Right lung (tissue), 5 donors: ENCODE data around the gene DPF3. TPM values are rescaled to one million over a fixed set of nuclear protein-coding genes. Genes with fewer than 3 reads are reported as not detected.

Source experiments
- DNase-seq, 2 donors: peaks; one replicate each; pipeline ENCODE4 v3.0.0-alpha.2; 2013
- polyA plus RNA-seq, 5 donors: library from polyadenylated mRNA; unstranded; fragments of 120-200 nt; gene quantifications; one replicate each; pipeline versions ENCODE4 v1.2.1 to v1.2.3, GENCODE V29; 2013; ENCODE audit warnings: inconsistent platforms in 1 of 5, low replicate concordance in 1 of 5; ENCODE audit not compliant: insufficient read length in 5 of 5, insufficient read depth in 1 of 5

The DPF3 gene
- polyA plus RNA-seq, 5 donors, result 1.6 to 2.4 (median 1.8) TPM

GRCh38 chr14:72904840-72905561 is 11.1 kb upstream of the DPF3 start:
- DNase-seq, result peak; percentile 66 to 79

DNA sequence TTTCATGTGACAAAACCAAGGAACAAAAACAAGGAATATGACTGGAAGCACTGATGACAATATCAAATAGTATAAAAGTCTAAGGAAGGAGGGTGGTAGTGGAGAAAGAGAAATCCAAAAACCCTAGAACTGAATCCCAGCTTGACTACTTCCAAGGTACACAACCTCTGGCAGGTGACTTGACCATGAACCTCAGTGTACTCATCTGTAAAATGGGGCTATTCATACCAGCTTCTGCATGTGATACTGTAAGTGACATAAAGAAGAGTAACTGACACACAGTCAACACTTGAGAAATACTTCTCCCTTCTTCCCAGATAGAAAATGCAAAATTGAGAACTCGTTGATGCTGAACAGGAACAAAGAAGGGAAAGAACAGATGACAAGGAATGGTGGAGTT is 10.3 kb upstream of the DPF3 start:
- DNase-seq, result no peak

DNA sequence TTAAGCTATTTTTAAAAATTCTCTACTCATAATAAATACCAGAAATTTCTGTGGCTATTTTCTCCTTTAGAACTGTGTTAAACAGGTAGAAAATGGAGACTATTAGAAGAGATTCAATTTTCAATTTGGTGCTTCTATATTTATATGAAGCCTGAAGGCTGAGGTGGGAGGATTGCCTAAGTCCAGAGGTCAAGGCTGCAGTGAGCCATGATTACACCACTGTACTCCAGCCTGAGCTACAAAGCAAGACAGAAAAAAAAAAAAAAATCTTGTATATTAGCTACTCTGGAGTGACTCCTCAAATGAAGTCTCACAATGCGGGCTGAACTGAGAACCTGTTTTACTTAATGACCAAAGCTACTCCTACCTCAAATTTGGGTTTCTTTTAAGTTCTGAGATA is 9.8 kb upstream of the DPF3 start:
- DNase-seq, result no peak

DNA sequence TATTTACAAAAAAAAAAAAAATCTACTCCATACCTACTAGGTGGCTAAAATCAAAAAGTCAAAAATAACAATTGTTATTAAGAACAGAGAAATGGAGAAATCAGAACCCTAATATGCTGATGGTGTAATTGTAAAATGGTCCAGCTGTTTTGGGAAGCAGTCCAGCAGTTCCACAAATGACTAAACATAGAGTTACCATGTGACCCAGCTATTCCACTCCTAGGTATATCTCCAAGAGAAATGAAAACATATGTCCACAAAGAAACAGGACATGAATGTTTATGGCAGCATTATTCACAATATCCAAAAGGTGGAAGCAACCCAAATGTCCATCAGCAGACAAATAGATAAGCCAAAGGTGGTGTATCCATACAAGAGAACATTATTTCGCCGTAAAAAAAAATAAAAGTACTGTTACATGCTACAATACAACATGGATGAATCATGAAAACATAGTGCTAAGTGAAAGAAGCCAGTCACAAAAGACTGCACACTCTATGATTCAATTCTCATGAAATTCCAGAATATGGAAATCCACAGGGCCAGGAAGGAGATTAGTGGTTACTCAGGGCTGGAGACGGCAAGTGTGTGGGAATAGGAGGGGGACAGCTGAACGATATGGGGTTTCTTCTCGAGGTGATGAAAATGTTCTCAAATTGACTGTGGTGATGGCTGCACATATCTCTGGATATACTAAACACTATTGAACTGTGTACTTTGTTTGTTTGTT is 9.1 kb upstream of the DPF3 start:
- no peak for DNase-seq

GRCh38 chr14:72901361-72901760 is 7.5 kb upstream of the DPF3 start:
- DNase-seq, result no peak

GRCh38 chr14:72898448-72898847 is 4.5 kb upstream of the DPF3 start:
- no peak for DNase-seq

DNA sequence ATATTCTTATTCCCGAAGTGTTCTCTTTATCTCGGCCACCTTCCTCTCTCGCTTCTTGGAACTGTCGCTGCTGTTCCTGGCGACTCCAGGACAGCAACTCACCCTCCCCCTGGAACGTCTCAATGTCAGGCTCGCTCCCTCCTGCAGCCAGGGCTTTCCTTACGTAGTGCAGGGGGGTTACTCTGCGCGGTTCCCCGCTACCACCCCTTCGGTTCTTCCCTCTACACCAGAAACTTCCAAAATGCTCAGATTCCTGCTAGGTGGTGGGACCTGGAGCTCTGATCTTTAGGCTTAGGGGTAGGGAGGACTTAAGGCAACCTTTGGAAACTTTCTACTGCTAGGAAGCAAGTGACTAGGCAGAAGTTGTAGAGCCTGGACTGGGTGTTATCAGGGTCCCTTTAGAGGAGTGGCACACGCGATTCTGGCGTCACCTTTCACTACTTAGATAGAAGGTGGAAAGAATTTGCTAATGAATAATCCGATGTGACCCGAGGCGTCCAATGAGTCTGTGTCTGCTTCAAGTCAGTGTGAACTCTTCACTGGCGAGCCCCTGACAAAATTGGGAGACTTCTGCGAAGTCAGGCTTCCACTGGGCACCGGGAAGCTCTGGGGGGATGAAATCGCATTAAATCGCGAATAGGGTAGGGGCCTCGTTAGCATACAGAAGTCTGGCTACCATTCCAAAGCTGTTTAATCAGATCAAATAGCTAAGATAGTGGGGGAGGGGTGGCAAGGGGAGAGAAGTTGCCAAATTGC is 900 bp upstream of the DPF3 start:
- no peak for DNase-seq

DNA sequence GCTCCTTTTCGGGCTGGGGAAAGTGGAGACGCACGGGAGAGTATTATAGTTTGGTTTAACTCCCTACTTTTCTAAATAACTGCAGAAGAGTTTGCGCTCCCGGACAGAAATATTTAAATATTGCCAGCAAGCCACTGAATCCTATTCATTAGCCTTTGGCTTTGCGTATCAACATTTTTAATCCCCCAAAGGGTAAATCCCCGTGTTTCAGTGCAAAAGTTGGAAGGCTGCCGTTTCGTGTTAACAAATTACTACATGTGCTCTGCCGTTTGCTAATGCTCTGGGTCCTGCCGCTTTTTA is 372 bp upstream of the DPF3 start:
- no peak for DNase-seq

DNA sequence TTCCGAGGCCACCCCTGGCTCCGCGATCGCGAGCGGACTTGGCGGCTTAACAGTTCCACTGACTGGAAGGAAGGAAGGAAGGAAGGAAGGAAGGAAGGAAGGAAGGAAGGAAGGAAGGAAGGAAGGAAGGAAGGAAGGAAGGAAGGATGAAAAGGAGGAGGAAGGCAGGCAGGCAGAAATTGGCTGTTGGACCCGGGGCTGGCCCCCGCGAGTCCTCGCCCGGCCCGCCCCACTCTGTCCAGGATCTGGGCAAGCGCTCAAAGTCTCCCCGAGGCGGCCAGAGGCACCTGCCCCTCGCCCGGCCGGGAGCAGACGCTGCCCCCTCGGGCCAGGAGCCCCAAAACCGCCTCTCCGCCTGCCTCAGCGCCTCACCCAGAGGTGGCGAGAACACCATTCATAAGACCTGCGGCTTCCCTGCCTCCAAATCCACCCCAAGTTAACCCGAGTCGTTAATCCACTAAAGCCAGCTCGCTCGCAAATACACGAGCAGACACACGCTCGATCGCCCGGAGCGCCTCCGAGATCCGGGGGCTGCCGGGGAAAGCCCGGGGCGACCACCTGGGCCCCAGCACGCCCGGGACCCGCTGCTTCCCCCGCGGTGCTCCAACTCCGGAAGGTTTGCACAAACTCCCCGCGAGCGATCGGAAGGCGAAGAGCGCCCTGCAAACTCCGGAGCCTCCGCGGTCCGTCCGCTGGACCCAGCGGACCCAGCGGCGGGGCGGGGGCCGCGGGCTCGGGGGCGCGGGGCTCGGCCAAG is 844 bp downstream of the DPF3 start:
- no peak for DNase-seq

DNA sequence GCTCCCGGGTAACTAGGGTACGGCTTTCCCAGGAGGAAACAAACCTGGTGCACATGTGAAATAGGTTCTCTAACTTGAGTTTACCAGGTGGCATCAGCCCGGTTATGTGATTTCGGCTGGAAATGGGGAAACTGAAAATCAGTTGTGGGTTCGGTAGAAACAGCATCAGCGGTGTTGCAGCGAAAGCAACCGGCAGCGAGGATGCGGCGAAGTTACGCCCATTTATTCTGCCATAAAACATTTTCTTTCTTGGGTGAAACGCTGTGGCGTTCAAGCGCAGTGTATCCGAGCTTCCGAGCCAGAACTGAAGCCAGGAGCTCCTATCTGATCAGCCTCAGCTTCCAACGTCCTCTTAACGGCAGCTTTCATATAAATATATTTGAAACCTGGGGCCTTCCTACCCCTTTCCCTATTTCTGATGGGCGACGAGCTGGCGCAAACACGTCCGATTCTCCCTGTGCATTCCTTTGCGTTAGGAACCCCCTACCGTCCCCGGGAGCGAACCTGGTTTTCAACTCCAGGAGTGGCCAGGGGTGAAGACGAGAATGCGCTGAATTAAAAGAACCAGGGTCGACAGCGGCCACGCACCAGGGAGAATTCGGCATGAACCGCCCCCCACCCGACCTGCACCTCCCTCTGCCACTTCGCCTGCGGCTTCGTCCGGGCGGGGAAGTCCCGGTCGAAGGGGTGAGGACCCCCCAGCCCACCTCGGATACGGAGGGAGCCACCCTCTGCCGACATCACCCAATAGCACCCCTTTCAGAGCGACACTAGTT is 1.6 kb downstream of the DPF3 start:
- no peak for DNase-seq

DNA sequence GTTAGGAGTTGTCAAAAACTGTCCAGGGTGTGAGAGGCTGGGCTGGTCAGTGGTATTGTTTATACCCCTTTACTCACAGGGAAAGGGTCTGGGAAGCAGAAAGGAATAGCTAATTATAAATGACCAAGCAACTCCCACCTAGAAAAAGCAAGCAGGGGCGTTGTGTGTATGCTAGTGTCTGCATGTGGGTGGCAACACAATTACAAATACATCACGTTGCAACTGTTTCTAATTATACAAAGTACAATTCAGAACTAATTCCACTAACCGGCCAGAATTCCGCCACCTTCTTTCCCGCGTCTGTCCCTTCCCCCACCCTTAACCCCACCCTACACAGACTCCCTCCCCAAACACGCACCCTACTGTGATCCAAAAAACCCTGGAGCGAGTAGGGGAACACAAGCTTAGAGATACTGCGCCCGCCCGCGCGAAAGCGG is 2.2 kb downstream of the DPF3 start:
- no peak for DNase-seq

- DNase-seq, result no peak
These were observed 4.5 kb downstream of the DPF3 start for GRCh38 chr14:72889366-72889765.

- no peak for DNase-seq
These were observed 5.2 kb downstream of the DPF3 start for GRCh38 chr14:72888636-72889201.

- no peak for DNase-seq
These were observed 5.7 kb downstream of the DPF3 start for GRCh38 chr14:72888192-72888591.

DNA sequence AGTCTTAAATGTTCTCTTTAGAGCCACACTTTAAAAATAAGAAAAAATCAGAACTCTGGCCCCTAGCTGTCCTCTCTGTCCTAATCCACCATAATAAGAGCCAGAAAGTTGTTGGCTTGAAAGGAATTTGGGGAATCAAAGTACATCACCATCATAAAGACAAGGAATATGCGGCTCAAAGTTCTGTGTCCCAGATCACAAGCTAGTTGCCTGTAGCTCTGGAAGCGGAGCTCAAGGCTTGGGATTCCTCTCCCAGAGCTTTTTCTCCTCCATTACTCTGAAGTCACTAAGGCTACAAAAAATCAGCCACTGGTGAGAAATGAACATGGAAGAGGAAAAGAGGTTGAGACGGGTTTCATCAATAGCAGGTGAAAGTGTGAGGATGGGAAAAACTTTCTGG is 6.4 kb downstream of the DPF3 start:
- no peak for DNase-seq

DNA sequence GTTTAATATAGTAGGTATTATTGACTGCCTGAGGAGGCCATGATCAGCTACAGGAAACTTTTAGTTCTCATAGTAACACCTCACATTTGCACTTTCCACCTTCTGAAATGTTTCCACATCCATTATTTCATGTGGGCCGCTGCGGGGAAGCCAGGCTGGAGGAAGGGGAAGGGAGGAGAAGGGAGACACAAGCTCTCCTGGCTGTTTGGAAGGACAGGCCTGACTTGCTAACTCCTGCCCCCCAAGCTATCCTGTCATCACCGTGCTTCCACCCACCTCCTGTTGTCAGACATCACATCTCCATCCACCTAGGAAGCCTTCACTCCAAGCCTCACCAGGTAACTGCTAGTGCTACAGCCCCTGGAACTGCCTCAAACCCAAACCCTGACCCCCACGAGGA is 9.5 kb downstream of the DPF3 start:
- DNase-seq, result no peak

DNA sequence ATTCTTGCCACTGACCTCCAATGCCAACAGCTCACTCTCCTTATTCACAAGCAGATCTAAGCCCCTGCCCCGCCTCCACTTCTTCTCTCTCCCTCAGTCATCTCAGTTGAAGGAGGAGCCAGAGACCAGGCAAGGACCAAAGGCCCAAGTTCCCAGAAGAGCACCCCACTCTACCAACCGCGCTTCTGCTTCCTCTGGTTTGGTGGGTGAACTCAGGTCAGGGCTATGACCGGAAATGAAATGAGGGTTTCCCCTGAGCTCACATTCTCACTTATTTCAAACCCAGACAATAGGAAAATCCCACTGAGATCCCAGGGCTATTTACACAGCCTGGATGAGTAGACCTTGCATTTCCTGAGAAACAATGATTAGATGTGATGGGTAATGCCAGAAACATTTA is 9.9 kb downstream of the DPF3 start:
- no peak for DNase-seq

DNA sequence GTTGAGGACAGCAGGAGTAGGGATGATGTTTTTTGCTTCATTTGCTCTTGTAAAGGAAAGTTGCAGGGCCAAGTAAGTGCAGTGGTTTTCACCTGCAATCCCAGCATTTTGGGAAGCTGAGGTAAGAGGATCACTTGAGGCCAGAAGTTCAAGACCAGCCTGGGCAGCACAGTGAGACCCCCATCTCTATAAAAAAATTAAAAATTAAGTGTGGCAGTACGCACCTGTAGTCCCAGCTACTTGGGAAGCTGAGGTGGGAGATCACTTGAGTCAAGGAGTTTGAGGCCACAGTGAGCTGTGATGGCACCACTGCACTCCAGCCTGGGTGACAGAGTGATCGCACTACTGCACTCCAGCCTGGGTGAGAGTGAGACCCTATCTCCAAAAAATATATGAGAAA is 10.8 kb downstream of the DPF3 start:
- DNase-seq, result no peak

DNA sequence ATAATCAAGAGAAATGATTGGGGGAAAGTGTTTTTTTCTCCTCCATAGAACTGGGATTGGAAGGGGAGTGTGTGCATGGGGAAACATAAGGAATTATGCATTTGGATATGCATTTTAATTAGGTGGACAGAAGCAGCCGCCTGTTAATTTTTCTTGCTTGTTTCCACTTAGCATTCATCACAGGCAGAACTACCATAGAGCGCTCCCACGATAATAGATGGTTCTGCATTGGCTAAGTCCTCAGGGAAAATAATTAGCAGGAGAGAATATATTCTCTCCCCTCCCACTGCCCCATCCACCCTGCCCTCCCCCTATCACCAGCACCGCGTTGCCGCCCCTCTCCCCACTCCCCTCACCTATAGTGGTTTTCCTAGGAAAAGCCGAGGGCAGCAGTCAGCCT is 11.4 kb downstream of the DPF3 start:
- DNase-seq, result no peak

DNA sequence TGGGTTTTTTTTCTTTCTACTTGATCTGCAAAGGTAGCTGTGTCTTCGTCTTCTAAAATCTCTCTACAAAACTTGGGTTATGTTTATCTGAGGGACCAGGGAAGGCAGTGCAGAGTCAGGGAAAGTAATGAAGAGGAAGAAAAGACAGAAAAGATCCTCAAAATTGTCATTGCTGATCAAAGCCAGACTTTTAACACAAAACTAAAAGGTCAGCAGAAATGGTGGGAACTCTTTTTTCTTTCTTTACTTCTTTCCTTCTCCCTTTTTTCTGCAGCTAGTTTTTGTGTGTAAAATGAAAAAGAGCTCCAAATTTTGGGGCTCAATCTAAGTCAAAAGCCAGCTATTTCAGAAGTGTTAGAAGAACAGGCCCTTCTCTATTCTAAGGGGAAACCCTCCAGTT is 11.9 kb downstream of the DPF3 start:
- DNase-seq, result no peak

GRCh38 chr14:72881543-72881942 is 12.4 kb downstream of the DPF3 start:
- DNase-seq, result no peak
